H9 (cell line): Measurements from ENCODE around the gene RAB4B. TPM values are rescaled to one million over a fixed set of nuclear protein-coding genes. Genes with fewer than 3 reads are reported as not detected.

Source experiments
- DNase-seq: peaks from one replicate; pipeline ENCODE4 v3.0.0-alpha.2; 2017
- H2AFZ ChIP-seq: one replicate; pipeline ENCODE4 v1.6.1; 2013; ENCODE audit warnings: mild to moderate bottlenecking, low read length, control low read depth, moderate library complexity
- H2AK5ac ChIP-seq: 2 replicates; pipeline ENCODE4 v1.6.1; 2013; ENCODE audit warnings: low read length, control low read depth, mixed read lengths; ENCODE audit not compliant: insufficient read length
- H2BK120ac ChIP-seq: one replicate; pipeline ENCODE4 v1.6.1; 2013; ENCODE audit warnings: low read depth, mild to moderate bottlenecking, low read length, control low read depth, inconsistent platforms; ENCODE audit not compliant: poor library complexity, severe bottlenecking
- H2BK12ac ChIP-seq: 2 replicates; pipeline ENCODE4 v1.6.1; 2013; ENCODE audit warnings: low read length, control low read depth, mixed read lengths, low read depth; ENCODE audit not compliant: insufficient read length
- H2BK15ac ChIP-seq: 2 replicates; pipeline ENCODE4 v1.6.1; 2013; ENCODE audit warnings: low read depth, low read length, control low read depth
- H2BK20ac ChIP-seq: one replicate; pipeline ENCODE4 v1.6.1; 2013; ENCODE audit warnings: low read depth, mild to moderate bottlenecking, low read length, control low read depth, inconsistent platforms; ENCODE audit not compliant: poor library complexity, severe bottlenecking
- H2BK5ac ChIP-seq: 2 replicates; pipeline ENCODE4 v1.6.1; 2013; ENCODE audit warnings: low read length, control low read depth, mixed read lengths; ENCODE audit not compliant: insufficient read length
- H3K14ac ChIP-seq: 2 replicates; pipeline ENCODE4 v1.6.1; 2013; ENCODE audit warnings: low read length, control low read depth; ENCODE audit not compliant: insufficient read depth
- H3K18ac ChIP-seq: 2 replicates; pipeline ENCODE4 v1.6.1; 2013; ENCODE audit warnings: low read depth, mild to moderate bottlenecking, mixed read lengths, low read length, control low read depth; ENCODE audit not compliant: insufficient read length
- H3K23ac ChIP-seq: 2 replicates; pipeline ENCODE4 v1.6.1; 2013; ENCODE audit warnings: low read length, control low read depth, mixed read lengths, low read depth; ENCODE audit not compliant: insufficient read length
- H3K23me2 ChIP-seq: 2 replicates; pipeline ENCODE4 v1.6.1; 2013; ENCODE audit warnings: low read depth, mild to moderate bottlenecking, mixed read lengths, low read length, control low read depth; ENCODE audit not compliant: insufficient read length, poor library complexity, severe bottlenecking
- H3K27ac ChIP-seq: 2 replicates; pipeline ENCODE4 v1.5.1; 2013; ENCODE audit warnings: low read length, control low read depth, mixed read lengths, low read depth; ENCODE audit not compliant: insufficient read length
- H3K27me3 ChIP-seq: 2 replicates; pipeline ENCODE4 v1.6.1; 2013; ENCODE audit warnings: low read length, control low read depth, inconsistent platforms; ENCODE audit not compliant: insufficient read depth
- H3K4ac ChIP-seq: 2 replicates; pipeline ENCODE4 v1.6.1; 2013; ENCODE audit warnings: low read depth, mild to moderate bottlenecking, control low read depth, inconsistent platforms, low read length, moderate library complexity
- H3K4me1 ChIP-seq: 2 replicates; pipeline ENCODE4 v1.6.1; 2013; ENCODE audit warnings: low read length, control low read depth, inconsistent platforms; ENCODE audit not compliant: insufficient read depth
- H3K4me2 ChIP-seq: 2 replicates; pipeline ENCODE4 v1.6.1; 2013; ENCODE audit warnings: low read length, control low read depth, mixed read lengths; ENCODE audit not compliant: insufficient read length, insufficient read depth
- H3K56ac ChIP-seq: 2 replicates; pipeline ENCODE4 v1.6.1; 2013; ENCODE audit warnings: low read depth, mild to moderate bottlenecking, mixed read lengths, low read length, control low read depth; ENCODE audit not compliant: insufficient read length
- H3K79me1 ChIP-seq: 2 replicates; pipeline ENCODE4 v1.6.1; 2013; ENCODE audit warnings: low read depth, mild to moderate bottlenecking, moderate library complexity, low read length, control low read depth, inconsistent platforms; ENCODE audit not compliant: insufficient read depth, poor library complexity, severe bottlenecking
- H3K79me2 ChIP-seq: 2 replicates; pipeline ENCODE4 v1.6.1; 2013; ENCODE audit warnings: low read length, control low read depth, inconsistent platforms; ENCODE audit not compliant: insufficient read depth
- H3K9ac ChIP-seq: 2 replicates; pipeline ENCODE4 v1.6.1; 2013; ENCODE audit warnings: low read length, control low read depth, mixed read lengths; ENCODE audit not compliant: insufficient read length; ENCODE audit errors: extremely low read depth
- H3K9me3 ChIP-seq: one replicate; pipeline ENCODE4 v1.6.1; 2013; ENCODE audit warnings: low read depth, low read length, inconsistent platforms; ENCODE audit not compliant: control insufficient read depth
- H3T11ph ChIP-seq: one replicate; pipeline ENCODE4 v1.6.1; 2013; ENCODE audit warnings: mild to moderate bottlenecking, low read length, control low read depth, inconsistent platforms
- H4K20me1 ChIP-seq: one replicate; pipeline ENCODE4 v1.6.1; 2013; ENCODE audit not compliant: control insufficient read depth, insufficient read length, insufficient read depth
- H4K5ac ChIP-seq: 2 replicates; pipeline ENCODE4 v1.6.1; 2013; ENCODE audit warnings: low read depth, mild to moderate bottlenecking, mixed read lengths, low read length, control low read depth; ENCODE audit not compliant: insufficient read length
- H4K8ac ChIP-seq: replicated peaks from 2 replicates; pipeline ENCODE4 v1.6.1; 2013; ENCODE audit warnings: low read length, control low read depth, mixed read lengths, low read depth; ENCODE audit not compliant: insufficient read length
- H4K91ac ChIP-seq: 2 replicates; pipeline ENCODE4 v1.6.1; 2013; ENCODE audit warnings: low read depth, mild to moderate bottlenecking, moderate library complexity, mixed read lengths, low read length, control low read depth; ENCODE audit not compliant: insufficient read length
- H3K27ac Mint-ChIP-seq, 3 experiments: 2 replicates in 2 of 3; 3 replicates in 1 of 3; pipeline ENCODE4 v1.8.0; 2020 to 2021; ENCODE audit warnings: mixed read lengths in 3 of 3, mild to moderate bottlenecking in 1 of 3, moderate library complexity in 1 of 3
- H3K27me3 Mint-ChIP-seq: 2 replicates; pipeline ENCODE4 v1.8.0; 2021; ENCODE audit warnings: low read depth, mild to moderate bottlenecking, moderate library complexity, mixed read lengths
- H3K36me3 Mint-ChIP-seq, 3 experiments: 2 replicates in 2 of 3; 3 replicates in 1 of 3; pipeline ENCODE4 v1.8.0; 2020 to 2021; ENCODE audit warnings: low read depth in 3 of 3, mixed read lengths in 3 of 3; ENCODE audit not compliant: insufficient read depth in 1 of 3
- H3K4me1 Mint-ChIP-seq, 2 experiments: 2 replicates each; pipeline ENCODE4 v1.8.0; 2020; ENCODE audit warnings: mixed read lengths in 2 of 2
- H3K4me3 Mint-ChIP-seq, 2 experiments: 2 replicates in 1 of 2; 3 replicates in 1 of 2; pipeline ENCODE4 v1.8.0; 2020 to 2021; ENCODE audit warnings: mild to moderate bottlenecking in 2 of 2, mixed read lengths in 2 of 2, moderate library complexity in 1 of 2
- H3K9me3 Mint-ChIP-seq, 2 experiments: 2 replicates in 1 of 2; 3 replicates in 1 of 2; pipeline ENCODE4 v1.8.0; 2020; ENCODE audit warnings: mild to moderate bottlenecking in 2 of 2, mixed read lengths in 2 of 2, moderate library complexity in 1 of 2
- WGBS: extraction: QIAGEN DNeasy Blood & Tissue Kit; methylation state at CpG from one replicate; pipeline ENCODE4 v1.1.7; 2013; ENCODE audit warnings: missing lambda C conversion rate, low lambda C conversion rate, mixed read lengths; ENCODE audit not compliant: insufficient read length; ENCODE audit errors: extremely low coverage; 5-methylcytosine and 5-hydroxymethylcytosine counted together
- total RNA-seq: library from RNA; stranded (reverse); gene quantifications from 2 replicates; pipeline ENCODE4 v1.2.1, GENCODE V29; 2021
- TF ChIP-seq, protein P1 (sequence below): fragments of 200-600 bp; sonication (generic); conservative IDR thresholded peaks from 3 replicates; pipeline ENCODE4 v1.8.0; 2021; ENCODE audit warnings: antibody characterized with exemption, mild to moderate bottlenecking

RAB4B gene
- total RNA-seq, 1 experiment from 2014 or later: 26.8 TPM

DNA sequence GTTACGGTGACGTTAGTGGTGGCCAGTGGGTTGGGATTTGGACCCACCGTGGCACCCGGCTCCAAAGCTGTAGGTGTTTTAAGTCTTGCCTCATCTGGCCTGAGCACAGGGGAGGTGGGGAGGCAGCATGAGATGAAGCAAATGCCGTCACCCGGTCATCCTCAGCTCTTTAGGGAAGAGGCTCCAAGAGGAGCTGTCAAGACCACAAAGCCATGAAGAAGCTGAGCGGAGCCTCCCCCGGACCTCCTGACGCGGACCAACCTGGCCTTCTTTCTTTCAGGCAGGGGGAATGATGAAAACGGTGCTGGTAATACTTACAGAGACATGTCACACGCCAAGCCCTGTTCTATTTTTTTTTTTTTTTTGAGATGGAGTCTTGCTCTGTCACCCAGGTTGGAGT lies 35.2 kb upstream of the RAB4B start:
- DNase-seq: no peak
- H3K9me3 ChIP-seq: no peaks in the 10 kb centered on the region
- H3K4me2 ChIP-seq: no peak overlapping the region
- no peak overlapping the region for H2AK5ac ChIP-seq
- H4K20me1 ChIP-seq: no peaks in the 10 kb centered on the region
- Mint-ChIP-seq H3K27me3 (no peaks in the 10 kb centered on the region), H3K4me1 (peaks cover 11 to 15% of the 10 kb centered on the region in 2 experiments), H3K9me3 (no peaks in the 10 kb centered on the region), H3K4me3 (no peak overlapping the region), H3K27ac (no peak overlapping the region), H3K36me3 (peaks cover 3 to 16% (median 12%) of the 10 kb centered on the region in 3 experiments; a peak in 4 of 7 replicates)
- H2AFZ ChIP-seq: no peak overlapping the region
- H4K91ac ChIP-seq: no peak overlapping the region
- H4K8ac ChIP-seq: no peak overlapping the region
- no peaks in the 10 kb centered on the region for H3K79me2 ChIP-seq
- no peak overlapping the region for H3T11ph ChIP-seq
- H2BK15ac ChIP-seq: no peak overlapping the region
- no peak overlapping the region for H2BK12ac ChIP-seq
- H2BK20ac ChIP-seq: no peak overlapping the region
- no peak overlapping the region for H3K23ac ChIP-seq
- H3K18ac ChIP-seq: no peak overlapping the region
- no peak overlapping the region for H3K27ac ChIP-seq
- H4K5ac ChIP-seq: no peak overlapping the region
- 0 out of 2 replicates have a peak, but pooled peaks cover 4% of the 10 kb centered on the region for H3K4me1 ChIP-seq
- no peak overlapping the region for H2BK120ac ChIP-seq
- no peak overlapping the region for H3K4ac ChIP-seq
- no peaks in the 10 kb centered on the region for H3K23me2 ChIP-seq
- no peak overlapping the region for H3K9ac ChIP-seq
- TF ChIP-seq, protein P1, sequence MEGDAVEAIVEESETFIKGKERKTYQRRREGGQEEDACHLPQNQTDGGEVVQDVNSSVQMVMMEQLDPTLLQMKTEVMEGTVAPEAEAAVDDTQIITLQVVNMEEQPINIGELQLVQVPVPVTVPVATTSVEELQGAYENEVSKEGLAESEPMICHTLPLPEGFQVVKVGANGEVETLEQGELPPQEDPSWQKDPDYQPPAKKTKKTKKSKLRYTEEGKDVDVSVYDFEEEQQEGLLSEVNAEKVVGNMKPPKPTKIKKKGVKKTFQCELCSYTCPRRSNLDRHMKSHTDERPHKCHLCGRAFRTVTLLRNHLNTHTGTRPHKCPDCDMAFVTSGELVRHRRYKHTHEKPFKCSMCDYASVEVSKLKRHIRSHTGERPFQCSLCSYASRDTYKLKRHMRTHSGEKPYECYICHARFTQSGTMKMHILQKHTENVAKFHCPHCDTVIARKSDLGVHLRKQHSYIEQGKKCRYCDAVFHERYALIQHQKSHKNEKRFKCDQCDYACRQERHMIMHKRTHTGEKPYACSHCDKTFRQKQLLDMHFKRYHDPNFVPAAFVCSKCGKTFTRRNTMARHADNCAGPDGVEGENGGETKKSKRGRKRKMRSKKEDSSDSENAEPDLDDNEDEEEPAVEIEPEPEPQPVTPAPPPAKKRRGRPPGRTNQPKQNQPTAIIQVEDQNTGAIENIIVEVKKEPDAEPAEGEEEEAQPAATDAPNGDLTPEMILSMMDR: no peak
- no peak overlapping the region for H3K56ac ChIP-seq
- no peak overlapping the region for H3K14ac ChIP-seq
- H2BK5ac ChIP-seq: no peak overlapping the region
- no peaks in the 10 kb centered on the region for H3K27me3 ChIP-seq
- no CpG with 5 or more reads among the region's 12 CpGs for WGBS
- H3K79me1 ChIP-seq: no peaks in the 10 kb centered on the region
